GM12892 (cell line): ENCODE data around the gene RYK.

ENCODE experiments used
- POLR2A ChIP-seq: IDR thresholded peaks from 2 replicates; pipeline ENCODE4 v1.6.1; 2011; ENCODE audit warnings: low read depth, low read length, control low read depth
- POLR2AphosphoS5 ChIP-seq: IDR thresholded peaks from 2 replicates; pipeline ENCODE4 v1.6.1; 2011; ENCODE audit warnings: low read depth, low read length, control low read depth
- TAF1 ChIP-seq: IDR thresholded peaks from 2 replicates; pipeline ENCODE4 v1.6.1; 2011; ENCODE audit warnings: low read depth, mild to moderate bottlenecking, control low read depth, low read length, borderline replicate concordance

DNA sequence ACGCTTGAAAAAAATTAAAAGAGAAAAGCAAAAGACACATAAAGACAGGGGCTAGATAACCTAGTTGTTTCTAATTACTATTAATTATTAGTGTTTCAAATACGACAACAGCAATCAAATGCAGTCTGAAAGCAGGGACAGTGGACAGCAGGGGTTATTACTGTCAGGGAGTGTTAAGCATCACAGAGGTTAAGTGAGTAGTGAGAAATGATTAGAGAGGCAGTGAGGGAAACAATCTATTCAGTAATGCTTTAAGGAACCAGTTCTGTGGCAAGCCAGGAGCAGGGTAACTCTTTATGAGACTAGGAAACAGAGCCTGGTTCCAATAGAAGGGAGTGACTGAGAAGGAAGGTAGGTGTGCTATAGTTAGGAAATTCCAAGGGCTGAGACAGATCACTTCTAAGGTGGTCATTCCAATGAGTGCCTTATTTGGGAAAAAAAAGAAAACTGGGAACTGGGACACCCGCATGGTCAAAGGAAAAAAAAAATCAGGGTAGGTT, 15.0 kb downstream of the RYK start:
- TF ChIP-seq POLR2A (no peak), POLR2AphosphoS5 (no peak), TAF1 (no peak)
